ENCODE data around the gene ELP5.

The ELP5 gene

DNA sequence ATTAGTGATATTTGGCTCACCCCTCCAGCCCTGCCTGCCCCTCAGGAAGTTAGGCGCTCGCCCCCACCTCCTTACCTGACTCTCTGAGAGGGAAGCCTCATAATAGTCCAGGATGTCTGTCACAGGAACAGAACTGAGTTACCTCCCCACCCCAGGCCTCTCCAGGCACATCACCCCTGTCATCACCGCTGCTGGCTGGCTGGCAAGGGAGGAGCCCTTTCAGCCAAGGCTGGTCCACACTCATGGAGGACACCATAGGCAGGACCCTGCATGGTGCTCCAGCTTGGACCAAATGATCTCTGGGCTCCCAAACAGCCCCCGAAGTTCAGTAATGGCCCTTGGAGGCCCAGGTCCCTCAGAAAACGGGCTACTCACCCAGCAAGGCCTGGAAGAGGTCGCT lies 33.8 kb upstream of the ELP5 start:
- no peak for DNase-seq (ENCODE audit: low read depth)
- peak overlapping the region; percentile 73 for H3K4me3 ChIP-seq (ENCODE audit: low read depth, low read length)

DNA sequence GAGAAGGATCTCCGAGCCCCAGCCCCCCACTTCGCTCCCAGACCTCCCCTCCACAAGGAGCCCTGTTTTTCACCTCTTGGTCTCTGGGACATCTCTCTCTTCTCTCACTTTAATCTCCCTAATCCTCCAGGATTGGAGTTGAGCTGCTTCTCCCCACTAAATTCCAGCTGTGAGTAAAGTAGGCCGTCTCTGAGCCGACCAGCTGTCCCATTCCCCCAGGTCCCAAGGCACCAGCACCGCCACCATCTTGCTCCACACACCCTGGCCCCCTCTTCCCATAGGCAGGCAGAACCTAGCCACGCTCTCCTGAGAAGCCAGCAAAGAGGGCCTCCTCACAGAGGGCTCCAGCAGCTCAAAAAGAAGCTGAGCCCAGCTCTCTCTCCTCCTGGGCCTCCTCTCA lies 33.3 kb upstream of the ELP5 start:
- DNase-seq (ENCODE audit: low read depth), result no peak
- H3K4me3 ChIP-seq (ENCODE audit: low read depth, low read length), result no peak overlapping the region

DNA sequence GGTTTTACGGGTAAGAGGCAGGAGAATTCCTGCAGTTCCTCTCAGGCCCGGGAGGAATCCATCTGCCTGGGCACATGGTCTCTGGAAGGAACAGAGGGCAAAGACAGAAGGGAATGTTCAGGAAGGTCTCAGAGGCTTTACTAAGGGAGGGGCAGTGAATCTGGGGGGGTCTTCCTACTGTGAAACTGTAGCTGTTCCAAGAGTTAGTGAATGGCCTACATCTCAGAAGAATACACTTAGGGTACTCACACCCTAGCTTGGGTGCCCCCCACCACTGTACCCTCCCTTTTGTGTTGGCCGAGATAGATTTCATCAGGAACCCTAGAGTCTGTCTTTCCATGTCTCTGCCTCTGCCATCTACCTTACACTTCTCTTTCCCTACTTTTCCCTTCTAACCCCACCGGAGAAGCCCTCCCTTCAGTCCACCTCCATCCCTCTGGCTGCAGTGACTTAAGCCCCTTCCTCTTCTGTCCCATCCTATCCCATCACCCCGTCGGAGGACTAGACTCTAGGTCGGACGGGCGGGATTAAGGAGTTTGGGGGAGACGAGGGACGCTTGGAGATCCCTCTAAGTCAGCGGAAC lies 32.7 kb upstream of the ELP5 start:
- peak overlapping the region; percentile 85 for H3K4me3 ChIP-seq (ENCODE audit: low read depth, low read length)
- DNase-seq (ENCODE audit: low read depth), result no peak

DNA sequence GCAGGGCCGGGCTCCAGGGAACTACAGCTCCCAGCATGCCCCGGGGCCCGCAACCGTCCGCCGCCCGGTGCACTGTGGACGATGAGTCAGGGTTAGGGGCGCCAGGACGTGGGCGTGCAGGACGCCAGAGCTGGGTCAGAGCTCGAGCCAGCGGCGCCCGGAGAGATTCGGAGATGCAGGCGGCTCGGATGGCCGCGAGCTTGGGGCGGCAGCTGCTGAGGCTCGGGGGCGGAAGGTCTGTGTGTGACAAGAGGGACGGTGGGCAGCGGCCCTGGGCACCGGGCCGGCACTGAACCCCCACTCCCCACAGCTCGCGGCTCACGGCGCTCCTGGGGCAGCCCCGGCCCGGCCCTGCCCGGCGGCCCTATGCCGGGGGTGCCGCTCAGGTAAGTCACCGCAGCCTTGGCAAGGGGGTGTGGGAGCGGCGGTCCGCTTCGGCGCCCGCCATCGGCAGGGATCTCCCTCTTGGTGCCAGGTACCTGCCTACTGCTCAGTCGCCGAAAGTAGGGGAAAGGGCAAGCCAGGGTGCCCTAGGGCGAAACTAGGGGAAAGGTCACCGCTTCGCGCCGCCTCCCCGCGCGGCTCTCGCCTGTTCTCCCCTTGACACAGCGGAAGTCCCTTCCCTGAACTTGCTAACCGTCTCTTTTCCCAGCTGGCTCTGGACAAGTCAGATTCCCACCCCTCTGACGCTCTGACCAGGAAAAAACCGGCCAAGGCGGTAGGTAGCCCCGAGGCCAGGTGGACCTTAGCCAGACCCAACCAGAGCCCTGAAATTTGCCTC lies 32.0 kb upstream of the ELP5 start, which contains the start of the genes ACADVL and DLG4:
ACADVL (plus strand) TSS at position 127 of the 781 bp plus-strand sequence; CDS start at position 174, 47 bp downstream.
DLG4 (minus strand) TSS at position 25 of the 781 bp plus-strand sequence.
- DNase-seq (ENCODE audit: low read depth), result peak; percentile 61
- peak within 1 kb of the TSS; percentile 85 for H3K4me3 ChIP-seq (ENCODE audit: low read depth, low read length)

DNA sequence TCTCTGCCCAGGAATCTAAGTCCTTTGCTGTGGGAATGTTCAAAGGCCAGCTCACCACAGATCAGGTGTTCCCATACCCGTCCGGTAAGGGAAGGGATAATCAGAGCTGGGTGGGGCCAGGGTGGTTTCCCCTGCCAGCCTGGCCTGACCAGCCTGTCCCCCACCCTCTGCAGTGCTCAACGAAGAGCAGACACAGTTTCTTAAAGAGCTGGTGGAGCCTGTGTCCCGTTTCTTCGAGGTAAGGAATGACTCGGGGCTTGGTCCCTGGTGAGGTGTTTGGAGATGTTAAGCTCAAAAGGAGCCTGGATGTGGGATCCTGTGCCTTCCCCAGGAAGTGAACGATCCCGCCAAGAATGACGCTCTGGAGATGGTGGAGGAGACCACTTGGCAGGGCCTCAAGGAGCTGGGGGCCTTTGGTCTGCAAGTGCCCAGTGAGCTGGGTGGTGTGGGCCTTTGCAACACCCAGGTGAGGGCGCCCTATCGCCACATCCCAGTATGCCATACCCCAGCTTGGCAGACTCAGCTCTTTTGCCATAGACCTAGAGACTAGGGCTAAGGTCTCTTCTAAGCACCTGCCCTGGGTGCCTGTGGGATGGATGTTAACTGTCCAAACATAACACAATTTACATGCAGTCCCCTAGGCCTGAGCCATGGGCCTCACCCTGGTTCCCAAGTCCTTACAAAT lies 31.3 kb upstream of the ELP5 start:
- H3K4me3 ChIP-seq (ENCODE audit: low read depth, low read length), result peak overlapping the region; percentile 85
- DNase-seq (ENCODE audit: low read depth), result no peak

DNA sequence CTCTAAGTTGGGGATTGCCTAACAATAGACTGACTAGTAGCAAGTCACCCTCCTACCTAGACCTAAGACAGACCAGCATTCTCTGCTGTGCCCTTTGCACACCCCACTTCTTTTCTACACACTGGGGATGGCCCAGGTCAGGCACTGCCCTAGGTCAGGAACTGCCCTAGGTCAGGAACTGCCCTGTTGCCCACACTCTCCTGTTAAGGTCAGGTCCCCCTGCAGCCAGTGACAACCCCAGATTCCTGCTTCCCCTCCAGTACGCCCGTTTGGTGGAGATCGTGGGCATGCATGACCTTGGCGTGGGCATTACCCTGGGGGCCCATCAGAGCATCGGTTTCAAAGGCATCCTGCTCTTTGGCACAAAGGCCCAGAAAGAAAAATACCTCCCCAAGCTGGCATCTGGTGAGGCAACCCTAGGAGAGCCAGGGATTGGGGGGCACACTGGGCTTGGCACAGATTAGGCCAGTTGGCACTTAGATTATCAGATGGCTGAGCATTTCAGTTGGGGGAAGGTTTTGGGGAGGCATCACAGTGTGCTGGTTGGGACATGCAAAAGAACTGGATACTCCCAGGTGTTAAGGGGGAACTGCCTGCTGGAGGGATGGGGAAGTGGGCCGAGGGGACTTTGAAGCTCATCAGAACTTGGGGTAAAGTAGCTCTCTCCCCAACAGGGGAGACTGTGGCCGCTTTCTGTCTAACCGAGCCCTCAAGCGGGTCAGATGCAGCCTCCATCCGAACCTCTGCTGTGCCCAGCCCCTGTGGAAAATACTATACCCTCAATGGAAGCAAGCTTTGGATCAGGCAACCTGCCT lies 30.5 kb upstream of the ELP5 start:
- H3K4me3 ChIP-seq (ENCODE audit: low read depth, low read length), result no peak overlapping the region
- no peak for DNase-seq (ENCODE audit: low read depth)

DNA sequence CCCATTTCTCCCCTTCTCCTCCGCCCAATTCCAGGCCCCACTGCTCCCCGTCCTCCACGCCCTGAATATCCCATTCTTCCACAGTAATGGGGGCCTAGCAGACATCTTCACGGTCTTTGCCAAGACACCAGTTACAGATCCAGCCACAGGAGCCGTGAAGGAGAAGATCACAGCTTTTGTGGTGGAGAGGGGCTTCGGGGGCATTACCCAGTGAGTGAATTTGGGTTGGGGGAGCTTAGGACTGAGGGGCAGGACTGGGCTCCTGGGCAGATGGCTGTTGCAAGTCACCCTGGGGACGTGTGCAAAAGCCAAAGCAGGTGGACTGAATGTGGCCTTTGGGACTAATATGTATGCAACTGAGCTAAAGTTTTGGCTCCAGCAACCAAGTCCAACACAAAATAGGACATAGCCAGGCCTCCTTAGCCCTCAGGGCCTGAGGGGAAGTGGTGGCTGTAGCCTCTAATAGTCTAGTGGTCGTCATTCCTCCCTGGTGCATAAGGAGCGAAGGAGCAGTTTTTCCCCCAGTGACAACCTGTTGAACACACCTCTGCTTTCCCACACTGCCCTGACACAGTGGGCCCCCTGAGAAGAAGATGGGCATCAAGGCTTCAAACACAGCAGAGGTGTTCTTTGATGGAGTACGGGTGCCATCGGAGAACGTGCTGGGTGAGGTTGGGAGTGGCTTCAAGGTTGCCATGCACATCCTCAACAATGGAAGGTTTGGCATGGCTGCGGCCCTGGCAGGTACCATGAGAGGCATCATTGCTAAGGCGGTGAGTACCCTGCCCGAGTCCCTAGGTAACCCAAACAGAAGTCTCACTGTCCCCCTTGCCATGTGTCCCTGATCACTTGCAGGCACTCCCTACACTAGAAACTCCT lies 29.7 kb upstream of the ELP5 start:
- H3K4me3 ChIP-seq (ENCODE audit: low read depth, low read length), result no peak overlapping the region

DNA sequence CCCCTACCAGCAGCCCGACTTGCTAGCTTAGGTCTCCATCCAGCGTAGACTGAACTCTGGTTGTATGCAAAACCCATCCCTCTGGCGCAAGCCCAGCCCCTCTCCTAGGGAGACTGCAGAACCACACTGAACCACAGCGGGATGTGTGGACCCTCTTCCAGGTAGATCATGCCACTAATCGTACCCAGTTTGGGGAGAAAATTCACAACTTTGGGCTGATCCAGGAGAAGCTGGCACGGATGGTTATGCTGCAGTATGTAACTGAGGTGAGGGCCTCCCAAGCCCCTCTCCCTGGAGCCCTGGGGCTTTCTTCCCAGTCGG lies 29.1 kb upstream of the ELP5 start:
- H3K4me3 ChIP-seq (ENCODE audit: low read depth, low read length), result no peak overlapping the region
- DNase-seq (ENCODE audit: low read depth), result no peak

More for the DNA sequence above, 29.7 kb upstream of the ELP5 start:
- DNase-seq (ENCODE audit: low read depth), result no peak

DNA sequence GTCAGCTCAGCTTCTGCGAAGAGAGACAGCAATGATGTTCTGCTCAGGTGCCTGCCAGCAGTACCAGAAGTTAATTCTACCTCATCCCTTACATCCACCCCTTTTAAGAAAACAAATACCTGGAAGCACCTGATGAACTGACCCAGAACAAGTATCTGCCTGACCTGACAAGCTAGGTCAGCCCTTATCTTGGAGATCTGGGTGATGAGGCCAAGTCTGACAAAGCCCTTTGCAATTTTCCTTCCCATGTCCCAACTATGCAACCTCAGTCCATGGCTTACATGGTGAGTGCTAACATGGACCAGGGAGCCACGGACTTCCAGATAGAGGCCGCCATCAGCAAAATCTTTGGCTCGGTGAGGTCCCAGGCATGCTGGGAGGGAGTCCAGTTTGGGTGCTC lies 28.6 kb upstream of the ELP5 start:
- no peak overlapping the region for H3K4me3 ChIP-seq (ENCODE audit: low read depth, low read length)
- DNase-seq (ENCODE audit: low read depth), result no peak

DNA sequence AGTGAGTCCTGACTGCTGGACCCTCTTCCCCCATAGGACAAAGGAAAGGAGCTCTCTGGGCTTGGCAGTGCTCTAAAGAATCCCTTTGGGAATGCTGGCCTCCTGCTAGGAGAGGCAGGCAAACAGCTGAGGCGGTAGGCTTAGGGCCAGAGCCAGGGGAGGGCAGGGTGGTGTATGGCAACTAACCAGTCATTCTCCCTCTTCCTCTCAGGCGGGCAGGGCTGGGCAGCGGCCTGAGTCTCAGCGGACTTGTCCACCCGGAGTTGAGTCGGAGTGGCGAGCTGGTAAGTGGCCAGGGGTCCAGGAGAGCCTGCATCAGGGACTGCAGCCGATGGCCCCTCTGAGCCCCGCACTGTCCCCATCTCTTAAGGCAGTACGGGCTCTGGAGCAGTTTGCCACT lies 27.9 kb upstream of the ELP5 start:
- no peak overlapping the region for H3K4me3 ChIP-seq (ENCODE audit: low read depth, low read length)
- DNase-seq (ENCODE audit: low read depth), result no peak

DNA sequence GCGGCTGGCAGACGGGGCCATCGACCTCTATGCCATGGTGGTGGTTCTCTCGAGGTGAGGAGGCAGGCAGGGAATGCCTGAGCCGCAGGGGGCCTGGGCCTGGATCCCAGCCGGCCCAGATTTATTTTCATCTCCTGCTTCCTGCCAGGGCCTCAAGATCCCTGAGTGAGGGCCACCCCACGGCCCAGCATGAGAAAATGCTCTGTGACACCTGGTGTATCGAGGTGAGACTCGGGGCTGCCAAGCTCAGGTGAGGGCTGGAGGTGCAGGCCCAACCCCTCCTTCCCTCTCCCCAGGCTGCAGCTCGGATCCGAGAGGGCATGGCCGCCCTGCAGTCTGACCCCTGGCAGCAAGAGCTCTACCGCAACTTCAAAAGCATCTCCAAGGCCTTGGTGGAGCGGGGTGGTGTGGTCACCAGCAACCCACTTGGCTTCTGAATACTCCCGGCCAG lies 27.3 kb upstream of the ELP5 start:
- H3K4me3 ChIP-seq (ENCODE audit: low read depth, low read length), result no peak overlapping the region
- DNase-seq (ENCODE audit: low read depth), result no peak

DNA sequence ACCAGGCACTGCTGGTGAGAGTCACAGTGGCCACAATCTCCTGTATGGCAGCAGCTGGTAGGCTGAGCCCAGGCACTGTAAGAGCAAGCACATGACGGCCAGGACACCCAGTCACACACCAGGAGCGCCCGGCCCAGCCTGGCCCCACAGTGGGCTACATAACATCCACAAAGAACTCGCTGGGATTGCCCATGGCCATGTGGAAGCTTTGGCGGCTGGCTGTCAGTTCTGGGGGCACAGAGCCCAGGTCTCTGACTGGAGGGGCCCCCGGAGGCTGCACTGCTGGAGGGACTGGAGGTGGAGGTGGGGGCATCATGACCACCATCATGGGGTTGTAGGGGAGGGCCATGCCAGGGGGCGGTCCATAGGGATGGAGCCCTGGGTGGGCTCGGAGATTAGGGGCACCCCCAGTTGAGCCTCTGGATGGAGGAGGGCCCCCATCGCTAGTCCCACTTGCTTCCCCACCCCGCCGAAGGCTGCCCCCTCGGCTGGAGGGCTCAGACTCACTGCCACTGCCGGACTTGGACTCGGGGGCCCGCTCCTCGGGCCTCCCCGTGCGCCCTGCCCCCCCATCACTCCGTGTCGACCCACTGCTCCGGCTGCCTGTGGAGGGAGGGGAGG lies 26.2 kb upstream of the ELP5 start:
- H3K4me3 ChIP-seq (ENCODE audit: low read depth, low read length), result no peak overlapping the region
- DNase-seq (ENCODE audit: low read depth), result no peak

DNA sequence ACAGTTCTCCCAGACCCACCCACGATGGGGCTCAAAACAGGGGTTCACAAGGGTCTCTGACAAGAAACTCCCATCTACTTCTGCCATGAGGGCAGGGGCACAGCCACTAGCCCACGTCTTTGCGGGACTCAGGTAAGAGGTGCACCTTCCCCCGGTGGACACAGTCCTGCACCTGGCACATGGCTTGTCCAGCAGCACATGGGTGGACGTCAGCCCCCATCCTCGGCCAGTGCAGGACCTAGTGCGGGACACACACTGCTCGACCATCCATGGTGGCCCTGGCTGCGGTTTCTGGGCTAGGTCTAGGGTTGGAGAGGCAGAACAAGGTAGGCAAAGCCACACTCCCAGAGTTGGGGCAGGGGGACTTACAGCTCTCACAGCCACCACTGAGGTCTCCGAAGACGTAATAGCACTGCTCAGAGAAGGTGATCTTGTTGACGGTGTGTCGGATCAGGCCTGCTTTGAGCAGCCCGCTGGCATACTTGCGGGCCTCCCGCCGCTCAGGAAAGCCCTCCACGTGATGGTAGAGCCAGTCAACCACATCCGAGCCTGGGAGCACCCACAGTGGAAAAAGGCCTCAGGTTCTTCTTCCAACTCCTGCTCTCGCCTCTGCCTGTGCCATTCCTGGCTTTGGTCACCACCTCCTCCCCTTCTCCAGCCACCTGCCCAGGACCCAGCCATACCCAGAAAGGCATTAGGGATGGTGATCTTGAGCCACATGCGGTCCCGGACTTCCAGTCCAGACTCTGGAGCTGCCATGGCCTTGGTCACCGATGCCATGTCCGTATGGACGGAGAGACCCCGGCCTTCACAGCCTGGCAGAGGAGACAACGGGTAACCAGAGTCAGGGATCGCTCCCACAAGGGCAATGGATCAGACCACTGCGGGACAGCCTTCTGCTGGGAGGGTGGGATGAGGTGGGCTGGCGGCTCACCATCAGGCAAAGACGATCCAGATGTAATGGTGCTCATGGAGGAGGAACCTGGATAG lies 25.0 kb upstream of the ELP5 start:
- H3K4me3 ChIP-seq (ENCODE audit: low read depth, low read length), result no peak overlapping the region
- no peak for DNase-seq (ENCODE audit: low read depth)

DNA sequence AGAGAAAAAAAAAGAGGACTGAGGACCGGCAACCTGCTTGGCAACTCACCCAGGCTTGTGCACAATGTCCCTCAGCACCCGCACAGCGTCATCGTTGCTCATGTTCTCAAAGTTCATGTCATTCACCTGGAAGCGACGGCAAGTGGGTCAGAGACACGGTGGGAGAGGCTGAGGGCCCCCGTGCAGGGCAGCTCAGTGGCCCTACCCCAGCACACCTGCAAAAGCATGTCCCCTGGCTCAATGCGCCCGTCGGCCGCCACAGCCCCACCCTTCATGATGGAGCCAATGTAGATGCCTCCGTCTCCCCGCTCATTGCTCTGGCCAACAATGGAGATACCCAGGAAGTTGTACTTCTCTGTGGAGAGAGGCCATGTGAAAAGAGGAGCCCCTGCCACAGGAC lies 23.1 kb upstream of the ELP5 start:
- DNase-seq (ENCODE audit: low read depth), result no peak
- no peak overlapping the region for H3K4me3 ChIP-seq (ENCODE audit: low read depth, low read length)

DNA sequence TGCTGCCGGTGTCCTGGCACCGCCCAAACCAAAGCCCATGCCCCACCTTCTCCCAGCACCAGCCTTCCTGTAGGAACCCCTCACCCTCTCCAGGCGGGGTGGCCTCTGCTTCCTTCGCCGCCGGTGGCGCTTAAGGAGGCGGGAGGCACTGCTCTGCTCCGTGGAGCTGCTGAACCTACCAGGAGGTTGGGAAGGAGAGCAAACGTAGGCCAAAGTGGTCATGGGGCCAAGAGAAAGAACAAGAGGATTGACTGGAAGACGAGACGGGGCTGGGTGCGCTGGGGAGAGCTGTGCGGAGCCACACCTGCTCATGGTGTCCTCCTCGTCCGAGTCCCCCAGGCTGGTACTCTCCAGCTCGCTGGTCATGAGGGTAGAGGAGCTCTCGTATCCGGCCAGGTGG lies 22.5 kb upstream of the ELP5 start:
- DNase-seq (ENCODE audit: low read depth), result no peak
- no peak overlapping the region for H3K4me3 ChIP-seq (ENCODE audit: low read depth, low read length)

DNA sequence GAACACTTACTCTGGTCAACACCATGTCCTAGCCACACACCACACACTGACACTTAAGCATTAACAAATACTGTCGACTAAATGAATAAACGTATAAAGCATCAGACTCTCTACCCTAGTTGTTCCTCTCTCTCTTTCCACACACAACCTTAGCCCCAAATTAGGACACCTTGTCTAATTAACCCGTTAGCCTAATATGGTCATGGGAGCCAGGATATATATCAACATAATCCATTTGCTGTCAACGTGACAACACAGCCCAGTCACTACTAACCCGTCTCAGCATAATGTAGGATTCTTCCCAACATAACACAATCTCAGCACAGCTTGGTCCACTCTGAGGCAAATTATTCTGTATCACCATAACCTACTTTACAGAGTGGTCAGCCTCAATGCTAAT lies 19.9 kb upstream of the ELP5 start:
- peak overlapping the region; percentile 86 for H3K4me3 ChIP-seq (ENCODE audit: low read depth, low read length)
- DNase-seq (ENCODE audit: low read depth), result no peak

DNA sequence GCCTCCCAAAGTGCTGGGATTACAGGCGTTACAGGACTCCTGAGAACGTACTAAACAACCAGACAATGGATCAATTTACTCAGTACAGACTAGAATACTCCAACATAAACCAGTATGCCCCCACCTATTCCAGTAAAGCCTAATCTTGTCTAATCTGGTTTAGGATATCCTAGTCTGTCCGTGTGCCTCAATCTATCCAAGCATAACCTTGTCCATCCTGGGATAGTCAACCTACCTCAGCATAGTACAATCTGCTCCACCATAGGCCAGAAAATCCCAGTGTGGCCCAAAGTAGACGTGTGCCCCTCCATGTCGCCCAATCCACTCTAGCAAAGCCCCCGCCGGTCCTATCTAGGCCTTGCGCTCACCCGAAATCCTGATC lies 18.3 kb upstream of the ELP5 start:
- no peak for DNase-seq (ENCODE audit: low read depth)
- H3K4me3 ChIP-seq (ENCODE audit: low read depth, low read length), result peak overlapping the region; percentile 86
